ENCODE data around the gene OPN5.
"Not testable (repeated sequence)": the region's sequence is repeated elsewhere in the genome, so short reads cannot be mapped to it uniquely, and the experiment has no call there.

The OPN5 gene

GRCh38 chr6:47781732-47782131 lies at the start of gene OPN5:
OPN5 (plus strand) TSS chr6:47782032; CDS start chr6:47782067, 35 bp downstream.
- no peak for DNase-seq

DNA sequence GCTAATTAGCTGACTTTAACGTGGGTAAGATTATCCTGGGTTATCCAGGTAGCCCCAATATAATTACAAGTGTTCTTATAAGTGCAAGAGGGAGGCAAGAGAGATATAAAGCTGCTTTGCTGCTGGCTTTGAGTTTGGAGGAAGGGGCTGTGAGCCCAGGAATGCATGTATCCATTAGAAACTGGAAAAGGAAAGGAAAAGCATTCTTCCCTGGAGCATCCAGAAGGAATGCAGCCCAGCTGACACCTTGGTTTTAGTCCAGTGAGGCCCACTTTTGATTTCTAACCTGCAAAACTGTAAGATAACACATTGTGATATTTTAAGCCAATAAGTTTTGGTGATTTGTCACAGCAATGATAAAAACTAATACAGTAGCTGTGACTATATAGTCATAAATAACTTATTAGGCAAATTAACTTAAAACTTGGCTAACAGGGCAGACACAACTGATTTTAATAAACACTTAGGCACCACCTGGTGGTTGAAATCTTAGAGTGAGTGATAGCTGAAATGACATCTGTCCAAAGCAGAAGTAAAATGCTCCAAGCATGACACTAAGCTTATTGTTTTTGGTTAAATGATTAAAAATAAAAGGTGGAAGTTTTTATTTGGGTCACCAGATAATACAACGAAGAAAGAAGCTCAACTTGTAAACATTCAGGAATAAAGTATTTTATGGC lies 47.8 kb upstream of the OPN5 start:
- DNase-seq: no peak

DNA sequence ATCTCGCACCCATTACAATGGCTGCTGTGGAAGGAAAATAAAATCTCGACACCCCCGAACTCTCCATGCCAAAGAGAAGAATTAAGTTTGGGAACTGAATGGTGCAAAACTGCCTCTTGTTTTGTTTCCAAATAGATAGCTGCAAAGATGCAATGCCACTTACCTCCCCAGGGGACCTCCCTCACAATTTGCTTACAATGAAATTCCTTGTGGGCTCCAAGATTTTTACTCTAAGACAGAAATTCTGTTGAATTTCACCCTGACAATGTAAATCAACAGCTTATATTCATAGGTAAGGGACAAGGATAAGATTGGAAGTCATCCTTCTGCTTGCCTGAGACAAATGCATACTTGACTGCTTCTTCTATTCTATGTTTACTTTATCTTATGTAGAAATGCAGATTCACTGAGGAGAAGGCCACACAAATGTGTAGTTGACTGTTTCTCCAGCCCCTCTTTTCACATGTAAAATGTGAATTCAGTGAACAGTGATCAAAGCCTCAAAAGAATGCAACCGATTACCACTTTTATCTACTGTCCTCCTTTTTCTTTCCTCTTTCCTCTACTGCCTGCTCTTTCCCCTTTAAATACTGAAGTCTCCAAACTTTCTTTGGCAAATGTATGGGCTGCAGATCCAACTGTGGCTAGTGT lies 46.9 kb upstream of the OPN5 start:
- no peak for DNase-seq

DNA sequence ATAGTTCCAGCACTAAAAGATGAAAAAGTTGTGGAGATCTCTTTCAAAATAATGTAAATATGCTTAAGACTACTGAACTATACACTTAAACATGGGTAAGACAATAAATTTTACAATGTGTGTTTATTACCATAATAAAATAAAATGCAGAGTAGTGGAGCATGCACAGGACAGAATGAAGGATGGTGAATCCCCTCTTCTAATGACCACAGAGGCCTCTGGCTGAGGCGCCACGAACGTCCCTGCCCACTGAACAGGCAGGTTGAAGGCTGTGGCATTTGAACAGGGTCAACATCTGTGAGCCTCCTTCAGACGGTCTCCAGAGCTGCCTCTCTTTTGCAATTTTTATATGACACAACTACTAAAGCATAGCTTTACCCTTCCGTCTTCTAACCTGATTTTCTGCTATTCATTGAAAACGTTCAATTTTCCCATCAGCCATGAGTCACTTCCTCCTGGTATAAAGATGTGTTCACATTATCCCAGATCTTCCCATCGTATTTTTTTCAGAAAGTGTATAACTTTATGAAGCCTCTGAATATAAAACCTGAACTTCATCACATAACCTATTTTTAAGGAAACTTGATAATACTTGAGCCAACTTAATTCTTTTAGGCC lies 45.6 kb upstream of the OPN5 start:
- no peak for DNase-seq

GRCh38 chr6:47737406-47737805 lies 44.4 kb upstream of the OPN5 start:
- DNase-seq: no peak

DNA sequence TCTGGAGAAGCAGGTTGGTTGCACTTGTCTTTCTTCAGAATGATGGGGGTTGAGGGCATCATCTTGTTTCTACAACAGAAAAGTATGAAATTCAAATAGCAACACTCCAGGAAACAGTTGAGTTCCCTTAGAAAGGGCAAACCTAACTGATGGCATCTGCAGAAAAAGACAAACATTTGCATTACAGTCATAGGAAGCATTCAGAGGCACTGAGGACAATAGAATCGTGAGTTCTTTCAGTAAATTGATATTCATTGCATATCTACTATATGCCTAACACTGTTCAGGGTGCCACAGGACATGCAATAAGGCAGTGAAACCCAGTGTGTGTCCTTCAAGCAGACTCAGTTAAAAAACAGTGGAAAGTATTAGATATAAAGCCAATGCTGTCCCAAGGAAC lies 41.1 kb upstream of the OPN5 start:
- no peak for DNase-seq

GRCh38 chr6:47741807-47742206 lies 40.0 kb upstream of the OPN5 start:
- DNase-seq: no peak

- no peak for DNase-seq
Observed at GRCh38 chr6:47743744-47744143, 38.1 kb upstream of the OPN5 start.

DNA sequence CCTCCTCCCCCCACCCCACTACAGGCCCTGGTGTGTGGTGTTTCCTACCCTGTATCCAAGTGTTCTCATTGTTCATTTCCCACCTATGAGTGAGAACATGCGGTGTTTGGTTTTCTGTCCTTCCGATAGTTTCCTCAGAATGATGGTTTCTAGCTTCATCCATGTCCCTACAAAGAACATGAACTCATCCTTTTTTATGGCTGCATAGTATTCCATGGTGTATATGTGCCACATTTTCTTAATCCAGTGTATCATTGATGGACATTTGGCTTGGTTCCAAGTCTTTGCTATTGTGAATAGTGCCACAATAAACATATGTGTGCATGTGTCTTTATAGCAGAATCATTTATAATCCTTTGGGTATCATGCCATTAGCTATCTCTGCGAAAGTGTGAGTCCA lies 36.6 kb upstream of the OPN5 start:
- DNase-seq: not testable (repeated sequence)

- no peak for DNase-seq
Observed at GRCh38 chr6:47749757-47750156, 32.1 kb upstream of the OPN5 start.

- peak; percentile 63 for DNase-seq
Observed at GRCh38 chr6:47752801-47753200, 29.0 kb upstream of the OPN5 start.

DNA sequence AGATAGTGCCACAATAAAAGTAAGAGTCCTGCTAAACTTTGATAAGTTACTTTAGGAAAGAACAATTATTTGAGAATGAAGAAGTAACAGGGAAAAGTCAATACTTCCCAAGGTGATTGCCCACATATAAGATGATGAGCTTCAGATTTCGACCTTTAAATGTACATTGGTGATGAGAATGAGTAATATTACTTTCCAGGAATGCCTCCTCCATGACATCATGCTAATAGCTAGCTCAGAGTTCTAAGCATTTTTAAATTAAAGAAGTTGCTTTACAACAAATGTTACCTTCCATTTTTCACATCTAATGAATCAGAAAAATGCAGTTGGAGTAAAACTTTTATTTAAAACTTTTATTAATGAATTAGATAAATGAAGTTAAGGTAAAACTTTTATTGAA lies 22.5 kb upstream of the OPN5 start:
- DNase-seq: no peak

- DNase-seq: no peak
Observed at GRCh38 chr6:47762502-47762901, 19.3 kb upstream of the OPN5 start.

- no peak for DNase-seq
Observed at GRCh38 chr6:47766445-47766844, 15.4 kb upstream of the OPN5 start.

DNA sequence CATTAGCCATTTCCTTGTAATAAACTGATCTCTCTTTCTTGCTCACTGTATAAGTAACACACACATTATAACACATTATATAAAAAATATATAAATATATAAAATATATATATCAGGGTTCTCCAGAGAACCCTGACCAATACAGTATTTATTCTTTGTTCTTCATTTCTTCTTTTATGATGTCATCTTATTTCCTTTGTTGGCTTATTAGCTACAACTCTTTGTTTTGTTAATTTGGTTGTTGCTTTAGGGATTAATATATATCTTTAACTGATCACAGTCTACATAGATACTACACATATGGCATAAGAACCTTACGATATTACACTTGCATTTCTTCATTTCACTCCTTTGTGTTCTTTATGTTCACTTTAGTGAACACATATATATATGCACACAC lies 14.7 kb upstream of the OPN5 start:
- DNase-seq: no peak

DNA sequence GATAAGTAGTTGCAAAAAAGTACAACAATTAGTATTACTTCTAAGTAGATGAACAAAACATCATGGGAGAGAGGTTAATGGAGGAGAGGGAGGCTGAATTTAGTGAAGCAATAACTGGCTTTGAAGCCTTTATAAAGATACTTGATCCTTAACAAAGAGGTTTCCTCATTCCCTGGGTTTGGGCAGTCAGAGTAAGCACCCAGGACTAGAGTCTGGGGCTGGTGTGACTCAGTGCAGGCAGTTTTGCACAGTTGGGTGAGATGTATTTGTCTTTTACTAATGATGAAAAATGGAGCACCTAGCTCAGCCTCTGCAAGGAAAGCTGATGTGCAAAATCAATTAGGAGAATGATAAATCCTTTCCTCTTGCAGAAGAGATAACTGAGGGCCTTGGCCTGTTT lies 11.8 kb upstream of the OPN5 start:
- DNase-seq: no peak

GRCh38 chr6:47772359-47772758 lies 9.5 kb upstream of the OPN5 start:
- DNase-seq: no peak

GRCh38 chr6:47773005-47773404 lies 8.8 kb upstream of the OPN5 start:
- DNase-seq: no peak

- DNase-seq: peak; percentile 63
Observed at GRCh38 chr6:47780510-47781356, 1.1 kb upstream of the OPN5 start.

GRCh38 chr6:47785182-47785581 lies 3.4 kb downstream of the OPN5 start:
- no peak for DNase-seq

DNA sequence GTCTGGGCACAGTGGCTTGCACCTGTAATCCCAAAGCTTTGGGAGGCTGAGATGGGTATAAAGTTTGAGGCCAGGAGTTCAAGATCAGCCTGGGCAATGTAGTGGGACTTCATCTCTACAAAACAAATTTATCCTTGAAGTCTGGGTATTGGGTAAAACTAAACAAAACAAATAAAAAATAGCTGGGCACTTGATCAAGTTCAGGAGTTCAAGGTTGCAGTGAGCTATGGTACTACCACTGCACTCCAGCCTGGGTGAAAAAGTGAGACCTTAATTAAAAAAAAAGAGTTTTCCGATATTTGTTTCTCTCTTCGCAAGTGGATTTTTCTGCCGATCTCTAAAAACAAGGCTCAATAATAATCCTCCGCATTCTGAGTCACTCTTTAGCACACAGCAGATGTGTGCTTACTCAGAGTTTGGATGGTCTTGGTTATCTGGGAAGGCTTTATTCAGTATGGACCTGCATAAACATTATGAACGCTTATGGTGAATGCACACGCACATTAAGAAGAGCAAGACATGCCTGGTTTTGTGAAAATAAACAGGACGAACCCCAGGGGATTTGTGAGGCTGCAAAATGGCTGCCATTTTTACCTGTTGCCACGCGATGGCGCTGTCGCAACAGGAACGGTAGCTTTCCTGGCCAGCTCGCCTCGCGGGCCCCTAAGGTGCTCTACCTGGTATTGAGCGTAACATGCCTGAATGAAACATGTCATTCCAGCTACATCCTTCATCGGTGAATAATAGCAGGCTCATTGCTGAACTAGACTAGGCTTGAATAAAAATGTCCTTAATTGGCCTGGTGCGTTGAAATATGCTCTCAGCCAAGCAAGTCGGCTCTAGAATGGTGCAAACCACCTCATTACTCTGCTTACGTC lies 6.0 kb downstream of the OPN5 start:
- peak; percentile 73 for DNase-seq

- no peak for DNase-seq
Observed at GRCh38 chr6:47788498-47788884, 6.7 kb downstream of the OPN5 start.

DNA sequence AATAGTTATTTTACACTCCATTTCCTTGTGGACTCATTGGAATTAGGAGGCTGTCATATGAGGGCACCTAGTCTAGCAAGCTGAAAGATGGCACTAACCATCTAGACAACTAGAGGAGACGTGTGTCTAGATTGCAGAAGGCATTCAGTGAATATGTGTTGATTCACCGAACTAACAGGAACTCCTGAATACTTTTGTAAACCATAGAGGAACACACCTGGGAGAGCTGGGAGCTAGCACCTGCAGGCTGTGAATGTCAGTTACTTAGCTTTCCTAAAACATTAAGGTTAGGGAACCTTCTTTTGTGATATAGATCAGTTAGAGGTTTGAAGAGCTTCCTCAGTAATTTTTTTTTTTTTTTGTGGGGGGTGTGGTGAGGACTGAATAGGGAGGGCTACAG lies 7.7 kb downstream of the OPN5 start:
- DNase-seq: no peak
